ENCODE data around the gene PTGS1.

PTGS1 gene

DNA sequence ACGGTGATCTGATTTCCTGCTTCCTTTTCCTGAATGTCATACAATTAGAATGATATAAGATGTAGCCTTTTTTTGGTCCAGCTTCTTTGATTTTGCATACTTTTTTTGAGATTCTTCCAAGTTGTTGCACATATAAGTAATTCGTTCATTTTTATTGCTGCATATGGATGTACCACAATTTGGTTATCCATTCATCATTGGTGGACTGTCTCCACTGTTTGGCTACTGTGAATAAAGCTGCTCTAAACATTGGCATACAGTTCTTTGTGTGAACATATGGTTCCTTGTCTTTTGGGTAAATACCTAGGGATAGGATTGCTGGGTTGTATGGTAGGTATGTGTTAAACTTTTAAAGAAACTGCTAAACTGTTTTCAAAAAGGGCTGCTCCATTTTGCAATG, 54.3 kb downstream of the PTGS1 start:
- no peak for DNase-seq (ENCODE audit: extremely low read depth, low read depth)
- TF ChIP-seq, protein P1, sequence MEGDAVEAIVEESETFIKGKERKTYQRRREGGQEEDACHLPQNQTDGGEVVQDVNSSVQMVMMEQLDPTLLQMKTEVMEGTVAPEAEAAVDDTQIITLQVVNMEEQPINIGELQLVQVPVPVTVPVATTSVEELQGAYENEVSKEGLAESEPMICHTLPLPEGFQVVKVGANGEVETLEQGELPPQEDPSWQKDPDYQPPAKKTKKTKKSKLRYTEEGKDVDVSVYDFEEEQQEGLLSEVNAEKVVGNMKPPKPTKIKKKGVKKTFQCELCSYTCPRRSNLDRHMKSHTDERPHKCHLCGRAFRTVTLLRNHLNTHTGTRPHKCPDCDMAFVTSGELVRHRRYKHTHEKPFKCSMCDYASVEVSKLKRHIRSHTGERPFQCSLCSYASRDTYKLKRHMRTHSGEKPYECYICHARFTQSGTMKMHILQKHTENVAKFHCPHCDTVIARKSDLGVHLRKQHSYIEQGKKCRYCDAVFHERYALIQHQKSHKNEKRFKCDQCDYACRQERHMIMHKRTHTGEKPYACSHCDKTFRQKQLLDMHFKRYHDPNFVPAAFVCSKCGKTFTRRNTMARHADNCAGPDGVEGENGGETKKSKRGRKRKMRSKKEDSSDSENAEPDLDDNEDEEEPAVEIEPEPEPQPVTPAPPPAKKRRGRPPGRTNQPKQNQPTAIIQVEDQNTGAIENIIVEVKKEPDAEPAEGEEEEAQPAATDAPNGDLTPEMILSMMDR (IDR thresholded peaks at IDR 0.05; ENCODE audit: low read depth, low read length) = no peak

DNA sequence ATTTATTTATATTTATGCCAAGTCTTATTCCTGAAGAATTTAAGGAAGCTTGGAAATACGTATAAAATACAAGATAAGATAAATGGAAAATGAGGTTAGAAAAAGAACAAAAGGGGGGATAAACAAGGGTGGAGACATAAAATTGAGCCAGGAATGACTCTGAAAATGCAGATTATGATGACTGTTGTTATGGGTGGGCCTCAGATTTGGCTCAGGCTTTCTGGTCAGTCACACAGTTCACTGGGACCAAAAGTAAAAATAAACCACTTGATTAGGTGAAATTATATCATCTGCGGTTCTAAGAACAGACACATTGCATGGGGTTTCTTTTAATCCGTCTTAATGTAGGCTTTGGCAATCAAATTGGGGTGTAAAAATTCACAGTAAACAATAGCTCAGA, 55.9 kb downstream of the PTGS1 start:
- TF ChIP-seq, protein P1 (IDR thresholded peaks at IDR 0.05; ENCODE audit: low read depth, low read length) = no peak
- no peak for DNase-seq (ENCODE audit: extremely low read depth, low read depth)

GRCh38 chr9:122442568-122442967, 71.7 kb downstream of the PTGS1 start:
- DNase-seq (ENCODE audit: extremely low read depth, low read depth) = no peak
- TF ChIP-seq, protein P1 (IDR thresholded peaks at IDR 0.05; ENCODE audit: low read depth, low read length) = no peak

GRCh38 chr9:122444041-122444733, 73.4 kb downstream of the PTGS1 start:
- TF ChIP-seq, protein P1 (IDR thresholded peaks at IDR 0.05; ENCODE audit: low read depth, low read length) = no peak
- peak; percentile 89 for DNase-seq (ENCODE audit: extremely low read depth, low read depth)
